Fibroblast of lung (primary cell): Measurements from ENCODE around the gene ZNF831.

Experiments used
- EZH2 ChIP-seq: IDR thresholded peaks from 2 replicates; pipeline ENCODE4 v1.5.1; 2012; ENCODE audit warnings: low read length, control low read depth, mild to moderate bottlenecking; ENCODE audit errors: missing control alignments
- TF ChIP-seq, protein P1 (sequence below), 2 donors: IDR thresholded peaks in 1 of 2; conservative IDR thresholded peaks in 1 of 2; 1 replicate in 1 of 2; 2 replicates in 1 of 2; pipeline ENCODE4 v1.5.1; 2011 to 2012; ENCODE audit warnings: low read length in 2 of 2, control low read depth in 1 of 2, inconsistent platforms in 1 of 2, low read depth in 1 of 2, mild to moderate bottlenecking in 1 of 2

DNA sequence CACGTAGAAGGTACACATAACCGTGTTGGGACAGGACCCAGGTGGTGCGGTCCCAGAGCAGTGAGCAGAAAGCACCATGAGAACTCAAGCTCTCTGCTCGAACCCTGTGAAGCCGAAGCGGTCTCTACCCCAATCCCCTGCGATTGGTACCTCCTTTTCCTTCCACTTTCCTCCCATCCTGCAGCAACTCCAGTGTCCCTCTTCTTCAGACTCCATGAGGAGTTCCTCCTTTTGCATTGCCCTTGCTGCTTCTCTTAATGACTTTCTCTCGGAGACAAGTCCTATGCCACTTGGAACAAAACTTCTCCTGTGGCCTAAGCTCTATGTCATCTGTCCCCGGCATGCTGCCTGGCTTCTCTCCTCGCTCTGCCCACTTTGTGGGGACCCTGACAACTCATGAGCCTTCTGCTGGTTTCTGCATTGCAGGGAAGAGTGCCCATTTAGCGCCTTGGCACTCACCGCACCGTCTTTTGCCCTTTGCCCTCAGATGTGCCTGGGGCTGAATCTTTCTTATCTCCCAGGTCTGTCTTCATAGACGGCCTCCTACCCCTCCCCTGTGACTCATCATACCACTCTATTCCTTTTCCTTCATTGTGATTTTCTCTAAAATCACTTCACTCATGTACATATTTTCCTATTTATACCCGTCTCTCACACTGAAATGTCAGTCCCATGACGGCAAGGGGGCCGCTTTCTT is 9.2 kb upstream of the ZNF831 start:
- TF ChIP-seq, protein P1, sequence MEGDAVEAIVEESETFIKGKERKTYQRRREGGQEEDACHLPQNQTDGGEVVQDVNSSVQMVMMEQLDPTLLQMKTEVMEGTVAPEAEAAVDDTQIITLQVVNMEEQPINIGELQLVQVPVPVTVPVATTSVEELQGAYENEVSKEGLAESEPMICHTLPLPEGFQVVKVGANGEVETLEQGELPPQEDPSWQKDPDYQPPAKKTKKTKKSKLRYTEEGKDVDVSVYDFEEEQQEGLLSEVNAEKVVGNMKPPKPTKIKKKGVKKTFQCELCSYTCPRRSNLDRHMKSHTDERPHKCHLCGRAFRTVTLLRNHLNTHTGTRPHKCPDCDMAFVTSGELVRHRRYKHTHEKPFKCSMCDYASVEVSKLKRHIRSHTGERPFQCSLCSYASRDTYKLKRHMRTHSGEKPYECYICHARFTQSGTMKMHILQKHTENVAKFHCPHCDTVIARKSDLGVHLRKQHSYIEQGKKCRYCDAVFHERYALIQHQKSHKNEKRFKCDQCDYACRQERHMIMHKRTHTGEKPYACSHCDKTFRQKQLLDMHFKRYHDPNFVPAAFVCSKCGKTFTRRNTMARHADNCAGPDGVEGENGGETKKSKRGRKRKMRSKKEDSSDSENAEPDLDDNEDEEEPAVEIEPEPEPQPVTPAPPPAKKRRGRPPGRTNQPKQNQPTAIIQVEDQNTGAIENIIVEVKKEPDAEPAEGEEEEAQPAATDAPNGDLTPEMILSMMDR (conservative IDR thresholded peaks at IDR 0.05 in 1 of 2, IDR thresholded peaks at IDR 0.05 in 1 of 2; ENCODE audit: low read depth in 1 of 2, low read length in 2 of 2): no peak
- TF ChIP-seq EZH2: no peak
